NCI-H748 (cell line): Measurements from ENCODE around the gene TTI1.
A peak's percentile ranks its signal among the peaks of the same experiment; 100 is the strongest.

Experiments
- DNase-seq: peaks from one replicate; lab custom pipeline; 2025; ENCODE audit not compliant: unreplicated experiment; lab: John Stamatoyannopoulos, UW

Gene TTI1

GRCh38 chr20:38055294-38055693 lies 22.0 kb upstream of the TTI1 start:
- no peak for DNase-seq

- DNase-seq, result no peak
Measured at GRCh38 chr20:38054647-38055046, 21.4 kb upstream of the TTI1 start.

GRCh38 chr20:38052870-38053269 lies 19.6 kb upstream of the TTI1 start:
- no peak for DNase-seq

- no peak for DNase-seq
Measured at GRCh38 chr20:38050686-38051085, 17.4 kb upstream of the TTI1 start.

GRCh38 chr20:38049800-38050199 lies 16.5 kb upstream of the TTI1 start:
- no peak for DNase-seq

- no peak for DNase-seq
Measured at GRCh38 chr20:38046572-38046971, 13.3 kb upstream of the TTI1 start.

GRCh38 chr20:38044685-38045084 lies 11.4 kb upstream of the TTI1 start:
- no peak for DNase-seq

GRCh38 chr20:38043512-38044300 lies 10.4 kb upstream of the TTI1 start:
- DNase-seq, result no peak

GRCh38 chr20:38040276-38040675 lies 7.0 kb upstream of the TTI1 start:
- no peak for DNase-seq

GRCh38 chr20:38036366-38036765 lies 3.1 kb upstream of the TTI1 start:
- DNase-seq, result no peak

GRCh38 chr20:38034961-38035360 lies 1.7 kb upstream of the TTI1 start:
- DNase-seq, result no peak

GRCh38 chr20:38034108-38034649 lies 923 bp upstream of the TTI1 start:
- peak; percentile 14 for DNase-seq

- DNase-seq, result no peak
Measured at GRCh38 chr20:38032585-38033329, 499 bp downstream of the TTI1 start.

GRCh38 chr20:38031957-38032356 lies 1.3 kb downstream of the TTI1 start:
- DNase-seq, result no peak

GRCh38 chr20:38029453-38029852 lies 3.8 kb downstream of the TTI1 start:
- DNase-seq, result no peak

GRCh38 chr20:38024496-38024895 lies 8.8 kb downstream of the TTI1 start:
- DNase-seq, result no peak

GRCh38 chr20:38023181-38024001 lies 9.9 kb downstream of the TTI1 start:
- DNase-seq, result no peak

GRCh38 chr20:38021087-38021772 lies 12.0 kb downstream of the TTI1 start:
- no peak for DNase-seq

- no peak for DNase-seq
Measured at GRCh38 chr20:38018385-38018784, 14.9 kb downstream of the TTI1 start.

GRCh38 chr20:38017959-38018358 lies 15.3 kb downstream of the TTI1 start:
- no peak for DNase-seq

- DNase-seq, result no peak
Measured at GRCh38 chr20:38013887-38014286, 19.4 kb downstream of the TTI1 start.
